ENCODE data around the gene FBLN5. TPM values are rescaled to one million over a fixed set of nuclear protein-coding genes. Genes with fewer than 3 reads are reported as not detected.

FBLN5 gene
- total and polyA plus RNA-seq, 9 of the 15 experiments (the other 6 are each of a cell fraction or from before 2014, with no cell fraction given), result 0.11 to 0.22 TPM; not detected in 7

- Histone ChIP-seq H2AFZ (ENCODE audit: low read depth, low read length) (no peak overlapping the region), H3K9me1 (ENCODE audit: control insufficient read depth, insufficient read depth, low read length) (no peaks in the 10 kb centered on the region), H3K36me3 (ENCODE audit: control insufficient read depth, insufficient read depth, low read length) (peaks cover 3% of the 10 kb centered on the region; the same call in 1 of the 3 replicates), H3K4me3 (no peak overlapping the region), H3K27ac (ENCODE audit: extremely low read depth, low read depth, low read length) (no peak overlapping the region), H3K4me1 (replicated peaks in 1 of 2; ENCODE audit: control insufficient read depth in 2 of 2, insufficient read depth in 2 of 2, low read length in 2 of 2) (no peaks in the 10 kb centered on the region), H3K79me2 (ENCODE audit: control insufficient read depth, insufficient read depth, low read length) (no peaks in the 10 kb centered on the region), H3K9me3 (replicated peaks; ENCODE audit: control insufficient read depth, insufficient read depth, low read depth, low read length) (no peaks in the 10 kb centered on the region), H3K27me3 (ENCODE audit: control insufficient read depth in 2 of 2, insufficient read depth in 2 of 2, low read length in 2 of 2) (no peaks in the 10 kb centered on the region), H3K4me2 (ENCODE audit: insufficient read depth, low read length) (no peak overlapping the region), H4K20me1 (replicated peaks; ENCODE audit: control insufficient read depth, insufficient read depth, low read length) (no peaks in the 10 kb centered on the region), H3K9ac (ENCODE audit: insufficient read depth in 1 of 2, low read depth in 2 of 2, low read length in 2 of 2) (no peak overlapping the region)
- in situ Hi-C loops (cut with MboI) (no loop called here), intact Hi-C loops (cut with micrococcal nuclease) (no loop called here)
- ChIA-PET POLR2A (no interaction called here), CTCF (ENCODE audit: low intra/inter-chr PET ratio) (no interaction called here)
- 69% methylated on average over 6 of the region's 6 CpGs for WGBS (ENCODE audit: insufficient coverage, low coverage, missing lambda C conversion rate)
- no peak for FAIRE-seq
- TF ChIP-seq YBX1 (IDR thresholded peaks at IDR 0.05) (no peak), HDAC8 (tag; IDR thresholded peaks at IDR 0.05) (no peak), SUPT5H (IDR thresholded peaks at IDR 0.05) (no peak), C11orf30 (IDR thresholded peaks at IDR 0.05; ENCODE audit: low read depth) (no peak), RAD51 (IDR thresholded peaks at IDR 0.05; ENCODE audit: borderline replicate concordance, low read depth) (no peak), SIN3A (IDR thresholded peaks at IDR 0.05; ENCODE audit: borderline replicate concordance in 2 of 2, control insufficient read depth in 1 of 2, low read depth in 2 of 2, low read length in 2 of 2) (no peak), ZNF134 (CRISPR knock-in tag; conservative IDR thresholded peaks at IDR 0.05) (no peak), NFE2 (IDR thresholded peaks at IDR 0.05; ENCODE audit: low read depth) (no peak), ZFP36 (IDR thresholded peaks at IDR 0.05; ENCODE audit: low read depth, low read length, partially characterized antibody) (no peak), PHF21A (IDR thresholded peaks at IDR 0.05; ENCODE audit: borderline replicate concordance, low read depth) (no peak), ZBTB33 (CRISPR knock-in tag; IDR thresholded peaks at IDR 0.05) (no peak), WHSC1 (IDR thresholded peaks at IDR 0.05; ENCODE audit: low read length) (no peak), NKRF (IDR thresholded peaks at IDR 0.05; ENCODE audit: borderline replicate concordance) (no peak), KDM1A (IDR thresholded peaks at IDR 0.05) (no peak)
- TF ChIP-seq, protein P1, sequence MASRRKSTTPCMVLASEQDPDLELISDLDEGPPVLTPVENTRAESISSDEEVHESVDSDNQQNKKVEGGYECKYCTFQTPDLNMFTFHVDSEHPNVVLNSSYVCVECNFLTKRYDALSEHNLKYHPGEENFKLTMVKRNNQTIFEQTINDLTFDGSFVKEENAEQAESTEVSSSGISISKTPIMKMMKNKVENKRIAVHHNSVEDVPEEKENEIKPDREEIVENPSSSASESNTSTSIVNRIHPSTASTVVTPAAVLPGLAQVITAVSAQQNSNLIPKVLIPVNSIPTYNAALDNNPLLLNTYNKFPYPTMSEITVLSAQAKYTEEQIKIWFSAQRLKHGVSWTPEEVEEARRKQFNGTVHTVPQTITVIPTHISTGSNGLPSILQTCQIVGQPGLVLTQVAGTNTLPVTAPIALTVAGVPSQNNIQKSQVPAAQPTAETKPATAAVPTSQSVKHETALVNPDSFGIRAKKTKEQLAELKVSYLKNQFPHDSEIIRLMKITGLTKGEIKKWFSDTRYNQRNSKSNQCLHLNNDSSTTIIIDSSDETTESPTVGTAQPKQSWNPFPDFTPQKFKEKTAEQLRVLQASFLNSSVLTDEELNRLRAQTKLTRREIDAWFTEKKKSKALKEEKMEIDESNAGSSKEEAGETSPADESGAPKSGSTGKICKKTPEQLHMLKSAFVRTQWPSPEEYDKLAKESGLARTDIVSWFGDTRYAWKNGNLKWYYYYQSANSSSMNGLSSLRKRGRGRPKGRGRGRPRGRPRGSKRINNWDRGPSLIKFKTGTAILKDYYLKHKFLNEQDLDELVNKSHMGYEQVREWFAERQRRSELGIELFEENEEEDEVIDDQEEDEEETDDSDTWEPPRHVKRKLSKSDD (conservative IDR thresholded peaks at IDR 0.05; ENCODE audit: low read length), result no peak
- no peak for DNase-seq (ENCODE audit: extremely low read depth in 1 of 4, low spot score in 3 of 4)
- BruUV-seq (replicated peaks), result no TSS peak
- no peak for ATAC-seq
Observed at GRCh38 chr14:91963465-91963864, 16.0 kb upstream of the FBLN5 start.

Measured in K562 (cell line).